Endometrial microvascular endothelial cells (primary cell): ENCODE data around the gene SH2D6. TPM values are rescaled to one million over a fixed set of nuclear protein-coding genes. Genes with fewer than 3 reads are reported as not detected.
"Not testable (repeated sequence)": the region's sequence is repeated elsewhere in the genome, so short reads cannot be mapped to it uniquely, and the experiment has no call there.

ENCODE experiments used
- in situ Hi-C: cut with HindIII; loops from 2 replicates; pipeline ENCODE4 v1.10.0; 2017; ENCODE audit warnings: low sequenced_read_pairs, low pct_unique_long_range_greater_than_20kb; ENCODE audit errors: inconsistent ontology term
- total RNA-seq: library from RNA; depleted of rRNA; stranded (reverse); fragments of >200 nt; gene quantifications from one replicate; pipeline ENCODE4 v1.2.3, GENCODE V29; 2015; ENCODE audit errors: inconsistent ontology term

Gene SH2D6
- total RNA-seq, result not detected

DNA sequence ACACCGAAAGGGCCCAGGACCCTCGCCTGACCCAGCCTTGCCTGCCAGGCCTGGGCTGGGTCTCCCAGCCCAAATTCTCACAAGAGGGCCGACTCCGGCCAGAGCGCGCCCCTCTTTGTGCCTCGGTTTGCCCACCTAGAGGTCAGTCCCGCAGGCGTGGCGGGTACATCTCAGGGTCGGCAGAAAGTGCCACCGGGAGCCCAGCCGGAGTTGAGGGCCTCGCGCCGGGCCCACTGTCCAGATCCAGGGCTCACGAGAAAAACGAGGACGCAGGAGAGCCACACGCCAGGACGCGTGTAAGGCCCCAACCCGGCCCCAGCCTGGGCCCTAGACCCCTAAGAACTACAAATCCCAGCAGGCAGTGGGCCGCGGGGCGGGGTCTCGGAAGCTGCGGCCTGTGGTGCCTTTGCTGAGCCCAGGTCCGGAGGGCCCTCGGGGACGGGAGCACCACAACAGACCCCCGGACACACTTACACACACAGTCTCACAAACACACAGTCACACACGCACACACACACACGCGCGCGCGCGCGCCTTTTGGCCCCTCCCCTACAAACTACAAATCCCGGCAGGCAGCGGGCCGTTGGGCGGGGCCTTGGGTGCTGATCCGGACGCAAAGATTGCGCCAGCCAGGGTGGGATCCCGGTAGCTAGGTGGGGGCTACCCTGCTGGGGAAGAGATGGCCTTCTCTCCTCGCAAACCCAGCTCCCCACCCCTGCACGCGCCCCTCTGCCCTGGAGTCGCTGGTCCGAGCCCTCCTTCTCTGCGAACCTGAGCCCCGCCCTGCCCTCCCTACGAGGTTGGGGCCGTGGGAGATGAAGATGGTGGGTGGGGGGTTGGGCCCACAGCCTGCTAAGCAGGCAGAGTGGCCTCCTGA is at the start of gene SH2D6:
TSS of gene SH2D6 (plus strand) at position 583 of the 877 bp plus-strand sequence. CDS start 10,752 bp downstream, outside the sequence.
- in situ Hi-C loops, result loop anchor here (25.0 kb wide), 1 partner anchor 119 kb away; the partner anchor contains the start of gene MAT2A

DNA sequence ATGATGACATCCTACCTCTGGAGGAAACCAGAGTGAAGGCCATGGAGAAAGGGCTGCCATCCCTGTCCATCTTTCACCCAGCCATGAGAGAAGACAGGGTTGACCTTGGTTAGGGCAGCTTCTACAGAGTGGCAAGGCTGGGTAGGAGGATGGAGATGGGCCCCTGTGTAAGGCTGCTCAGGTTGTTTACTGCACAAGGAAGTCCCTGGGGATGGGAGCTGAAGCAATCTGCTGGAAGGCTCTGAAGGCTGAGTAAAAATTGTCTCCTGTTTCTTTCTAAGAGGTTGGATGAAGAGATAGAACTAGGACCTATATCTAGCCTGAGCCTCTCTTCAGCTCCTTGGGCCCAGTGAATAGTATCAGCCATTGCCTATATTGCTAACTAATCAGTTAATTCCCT is 49.6 kb upstream of the SH2D6 start:
- in situ Hi-C loops, result no loop called here

DNA sequence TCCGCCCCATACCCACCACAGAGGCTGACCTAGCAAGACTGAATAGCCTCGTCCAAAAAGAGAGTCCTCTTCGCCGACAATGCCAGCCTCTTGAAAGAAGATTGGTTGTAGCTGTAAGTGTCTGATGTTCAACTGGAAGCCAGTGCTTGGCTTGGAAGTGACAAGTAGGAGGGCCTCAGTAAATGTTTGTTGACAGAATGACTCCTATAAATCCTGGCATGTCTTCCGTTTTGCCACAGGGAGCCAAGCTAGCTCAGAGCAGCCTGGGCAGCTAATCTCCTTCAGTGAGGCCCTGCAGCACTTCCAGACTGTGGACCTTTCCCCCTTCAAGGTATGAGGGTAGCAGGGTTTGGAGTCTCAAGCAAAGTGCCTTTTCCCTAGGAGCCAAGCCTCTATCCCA is 49.0 kb upstream of the SH2D6 start:
- in situ Hi-C loops, result no loop called here

DNA sequence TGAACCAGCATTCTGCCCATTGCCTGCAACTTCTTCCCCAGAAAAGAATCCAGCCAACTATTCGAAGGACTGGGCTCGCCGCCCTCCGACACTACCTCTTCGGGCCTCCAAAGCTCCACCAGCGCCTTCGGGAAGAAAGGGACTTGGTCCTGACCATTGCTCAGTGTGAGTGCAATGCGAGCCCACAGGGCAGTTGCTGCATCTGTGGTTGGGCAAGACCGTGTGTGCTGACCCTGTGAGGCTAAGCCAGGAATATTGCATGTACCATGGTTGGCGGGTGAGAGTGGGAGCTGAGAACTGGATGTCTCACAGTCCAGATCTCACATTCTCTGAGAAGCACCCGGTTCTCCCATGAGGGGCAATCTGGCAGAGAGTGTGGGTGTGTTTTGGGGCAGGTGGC is 47.5 kb upstream of the SH2D6 start:
- in situ Hi-C loops, result no loop called here

DNA sequence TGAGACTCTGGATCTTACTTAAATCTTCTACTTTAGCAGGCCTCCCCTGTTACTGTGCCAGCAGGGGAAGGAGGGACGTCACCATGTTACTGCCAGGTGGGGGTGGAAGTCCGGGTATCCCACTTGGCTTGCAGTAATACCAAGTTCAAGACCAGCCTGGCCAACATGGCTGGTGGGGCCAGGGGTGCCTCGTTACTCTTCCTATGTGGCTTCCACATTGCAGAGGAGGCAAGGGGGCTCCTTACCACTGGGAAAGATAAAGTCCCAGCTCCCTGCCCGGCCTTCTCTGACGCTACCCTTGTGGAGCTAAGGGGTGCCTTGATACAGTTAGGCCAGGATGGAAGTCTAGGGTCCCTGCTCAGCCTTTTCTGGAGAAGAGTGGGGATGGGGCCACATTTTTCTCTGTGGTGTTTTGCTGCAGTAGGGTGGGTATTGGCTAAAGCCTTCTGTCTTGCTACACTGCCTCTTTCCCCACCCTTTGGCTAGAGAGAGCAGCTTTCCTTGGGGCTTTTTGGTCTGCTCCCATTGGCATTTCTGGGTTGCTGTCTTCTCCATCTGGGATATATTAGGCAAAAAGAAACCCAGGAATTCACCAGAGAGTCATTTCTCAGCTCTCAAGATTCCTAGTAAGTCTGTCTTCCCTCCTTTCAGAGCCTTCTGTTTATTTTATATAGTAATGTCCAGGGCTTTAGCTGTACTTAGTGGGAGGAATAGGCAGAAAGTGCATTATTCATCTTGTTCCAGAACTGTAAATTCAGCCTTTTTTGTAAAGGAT is 42.0 kb upstream of the SH2D6 start:
- in situ Hi-C loops, result no loop called here

DNA sequence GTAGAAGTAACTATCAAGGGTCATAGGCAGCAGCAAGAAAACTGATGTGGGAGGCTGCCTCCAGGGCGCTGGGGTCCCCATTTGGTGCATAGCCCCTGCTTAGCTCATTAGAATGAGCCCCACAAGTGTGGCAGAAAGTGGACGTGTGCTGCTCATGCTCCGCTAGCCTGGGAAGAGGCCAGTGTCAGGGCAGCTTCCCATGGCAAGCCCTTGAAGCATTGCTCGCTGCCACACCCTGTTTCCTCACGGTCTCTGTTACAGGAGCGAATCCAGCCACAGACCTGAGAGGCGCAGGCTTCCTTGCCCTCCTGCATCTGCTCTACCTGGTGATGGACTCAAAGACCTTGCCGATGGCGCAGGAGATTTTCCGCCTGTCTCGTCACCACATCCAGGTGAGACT is 41.4 kb upstream of the SH2D6 start:
- in situ Hi-C loops, result no loop called here

DNA sequence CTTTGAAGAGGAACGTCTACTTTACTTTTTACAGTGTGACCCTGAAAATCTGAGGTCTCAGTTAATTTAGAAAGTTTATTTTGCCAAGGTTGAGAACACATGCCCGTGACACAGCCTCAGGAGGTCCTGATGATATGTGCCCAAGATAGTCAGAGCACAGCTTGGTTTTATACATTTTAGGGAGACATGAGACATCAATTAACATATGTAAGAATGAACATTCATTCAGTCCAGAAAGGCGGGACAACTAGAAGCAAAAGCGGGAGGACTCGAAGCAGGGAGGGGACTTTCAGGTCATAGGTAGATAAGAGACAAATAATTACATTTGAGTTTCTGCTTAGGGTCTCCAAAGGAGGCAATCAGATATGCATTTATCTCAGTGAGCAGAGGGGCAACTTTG is 40.3 kb upstream of the SH2D6 start:
- in situ Hi-C loops, result no loop called here

DNA sequence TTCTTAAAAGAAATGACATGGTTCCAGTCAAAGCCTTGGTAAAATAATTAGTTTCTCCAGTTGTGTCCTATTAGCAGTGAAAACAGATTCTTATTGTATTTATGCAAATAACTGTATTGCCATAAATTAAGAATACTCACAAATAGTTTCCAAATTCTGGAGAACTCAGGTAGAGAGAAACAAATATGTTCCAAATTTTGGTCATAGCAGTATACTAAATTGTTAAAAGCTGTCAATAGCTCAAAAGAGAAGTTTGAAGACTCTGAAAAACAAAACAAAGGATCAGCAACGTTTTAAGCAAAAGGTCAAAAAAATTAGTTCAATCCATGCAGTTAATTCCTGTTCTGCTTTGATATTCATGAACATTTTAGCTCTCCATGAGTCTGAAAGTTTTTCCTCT is 38.5 kb upstream of the SH2D6 start:
- in situ Hi-C loops, result no loop called here

DNA sequence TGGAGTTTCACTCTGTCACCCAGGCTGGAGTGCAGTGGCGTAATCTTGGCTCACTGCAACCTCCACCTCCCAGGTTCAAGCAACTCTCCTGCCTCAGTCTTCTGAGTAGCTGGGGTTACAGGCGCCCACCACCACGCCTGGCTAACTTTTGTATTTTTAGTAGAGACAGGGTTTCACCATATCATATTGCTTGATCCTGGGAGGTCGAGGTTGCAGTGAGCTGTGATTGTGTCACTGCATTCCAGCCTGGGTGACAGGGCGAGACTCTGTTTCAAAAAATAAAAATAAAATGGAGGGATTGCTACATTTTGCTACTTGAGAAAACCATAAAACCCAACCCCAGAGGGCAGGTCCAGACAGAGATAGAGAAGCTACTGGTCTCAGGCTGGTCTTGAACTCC is 35.4 kb upstream of the SH2D6 start:
- in situ Hi-C loops, result not testable (repeated sequence)

DNA sequence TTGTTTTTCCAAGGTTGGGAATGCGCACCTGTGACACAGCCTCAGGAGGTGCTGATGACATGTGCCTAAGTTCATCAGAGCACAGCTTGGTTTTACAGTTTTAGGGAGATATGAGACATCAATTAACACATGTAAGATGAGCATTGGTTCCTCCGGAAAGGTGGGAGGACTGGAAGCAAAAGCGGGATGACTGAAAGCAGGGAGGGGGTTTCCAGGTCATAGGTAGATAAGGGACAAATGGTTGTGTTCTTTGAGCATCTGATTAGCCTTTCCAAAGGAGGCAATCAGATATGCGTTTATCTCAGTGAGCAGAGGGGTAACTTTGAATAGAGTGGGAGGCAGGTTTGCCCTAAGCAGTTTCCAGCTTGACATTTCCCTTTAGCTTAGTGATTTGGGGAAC is 34.7 kb upstream of the SH2D6 start:
- in situ Hi-C loops, result no loop called here

DNA sequence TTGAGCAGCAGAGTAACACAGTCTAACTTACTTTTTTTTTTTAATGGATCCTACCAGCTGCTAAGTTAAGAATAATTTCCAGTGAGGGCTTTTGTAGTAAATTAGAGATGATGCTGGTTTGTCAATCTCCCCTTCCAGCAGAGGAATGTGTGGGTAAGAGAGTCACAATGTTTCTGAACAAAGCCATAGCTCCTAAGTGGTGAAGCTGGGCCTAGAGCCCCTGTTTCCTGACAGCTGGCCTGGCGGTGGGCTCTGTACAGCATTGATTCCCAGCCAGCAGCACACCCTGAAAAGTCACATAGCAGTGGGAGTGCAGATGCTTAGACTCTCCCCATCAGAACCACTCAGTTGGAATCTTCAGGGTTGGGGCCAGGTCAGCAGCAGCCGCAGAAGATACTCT is 32.8 kb upstream of the SH2D6 start:
- in situ Hi-C loops, result no loop called here

DNA sequence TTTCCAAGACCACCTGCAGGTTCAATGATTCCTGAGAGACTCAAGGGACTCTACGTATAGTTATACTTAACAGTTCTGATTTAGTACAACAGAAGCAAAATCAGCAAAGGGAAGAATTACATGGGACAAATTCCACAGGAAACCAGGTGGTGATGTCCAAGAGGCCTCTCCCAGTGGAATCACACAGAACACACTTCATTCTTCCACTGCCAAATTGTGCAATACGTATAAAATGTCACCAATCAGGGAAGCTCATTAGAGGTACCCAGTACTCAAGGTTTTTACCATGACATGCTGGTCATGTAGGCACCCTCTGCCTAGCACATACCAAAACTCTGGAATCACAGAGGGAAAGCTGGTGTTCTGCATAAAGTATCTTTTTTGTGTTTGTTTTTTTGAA is 30.8 kb upstream of the SH2D6 start:
- in situ Hi-C loops, result no loop called here

DNA sequence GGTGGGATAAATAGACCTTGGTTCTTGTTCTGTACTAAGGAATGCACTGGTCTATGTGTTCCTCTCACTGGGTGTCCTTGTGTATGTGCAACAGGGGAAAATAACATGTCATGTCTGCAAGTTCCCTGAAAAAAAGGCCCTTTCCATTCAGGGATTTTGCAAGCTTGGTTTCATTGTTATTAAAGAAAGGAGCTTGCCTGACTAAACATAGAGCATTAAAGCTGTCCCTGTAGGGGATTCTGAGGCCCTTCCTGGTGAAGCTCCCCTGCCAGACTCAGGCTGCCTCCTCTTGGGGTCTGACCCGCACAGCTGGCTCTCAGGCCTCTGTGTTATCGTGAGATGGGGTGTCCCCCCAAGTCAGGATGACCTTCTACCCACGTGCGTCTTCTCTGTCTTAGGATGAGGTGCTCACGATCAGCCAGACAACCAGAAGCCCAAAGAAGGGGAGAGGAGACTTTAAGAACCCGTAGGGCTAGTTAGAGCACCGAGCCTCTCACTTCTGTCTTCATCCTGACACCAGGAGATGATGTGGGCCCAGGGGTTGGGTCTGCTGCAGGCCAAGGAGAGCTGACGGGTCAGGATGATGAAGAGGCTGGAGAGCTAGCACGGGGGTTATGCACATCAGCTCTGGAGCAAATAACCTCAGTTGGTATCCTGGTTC is 29.5 kb upstream of the SH2D6 start:
- in situ Hi-C loops, result no loop called here

DNA sequence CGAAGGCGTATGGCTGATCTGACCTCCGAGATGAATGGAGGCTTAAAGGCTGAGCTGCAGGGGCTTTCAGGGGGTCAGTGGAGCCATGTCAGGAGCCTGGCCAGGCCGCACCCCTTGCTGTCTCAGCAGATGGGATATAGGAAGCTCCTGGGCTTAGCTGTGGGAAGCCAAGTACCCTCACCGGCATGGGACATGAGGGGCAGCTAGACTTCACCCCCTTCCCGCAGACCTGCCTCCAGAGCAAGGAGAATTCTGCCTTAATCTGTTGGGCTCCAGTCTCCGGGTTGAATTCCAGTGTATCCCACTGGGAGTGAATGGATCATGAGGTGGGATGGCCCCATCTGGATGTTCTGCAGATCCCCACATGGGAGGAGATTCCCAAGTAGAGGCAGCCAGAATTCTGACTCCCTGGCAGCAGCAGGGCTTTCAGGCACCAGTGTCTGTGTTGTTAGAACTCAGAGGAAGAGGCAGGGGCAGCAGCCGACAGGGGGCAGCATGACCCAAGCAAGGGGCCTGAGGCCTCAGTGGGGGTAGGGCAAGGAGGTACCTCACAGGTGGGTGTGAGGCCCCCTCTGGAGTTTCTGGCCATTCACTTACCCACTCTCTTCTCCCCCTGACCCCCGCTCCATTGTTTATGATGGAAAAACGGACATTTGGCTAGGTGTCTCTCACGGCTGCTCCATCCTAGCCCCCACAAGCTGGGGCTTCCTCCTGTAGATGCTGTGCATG is 27.4 kb upstream of the SH2D6 start:
- in situ Hi-C loops, result no loop called here

DNA sequence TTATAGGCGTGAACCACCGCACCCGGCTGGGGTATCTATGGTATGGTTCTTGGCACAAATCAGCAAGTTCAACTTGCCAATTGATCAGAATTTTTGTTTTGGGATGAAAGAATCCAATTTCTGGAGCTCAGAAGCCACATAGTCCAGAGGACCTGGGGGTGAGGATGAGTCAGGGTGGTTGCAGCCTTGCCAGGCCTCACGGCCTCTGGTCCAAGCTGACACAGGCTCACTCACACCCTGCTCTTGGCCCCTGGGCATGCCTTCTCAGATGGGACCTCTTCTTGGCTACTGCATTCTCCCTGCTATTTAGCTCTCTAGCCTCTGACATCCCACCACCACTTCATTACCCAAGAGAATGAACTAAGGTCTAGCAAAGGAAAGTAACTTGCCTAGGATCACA is 24.7 kb upstream of the SH2D6 start:
- in situ Hi-C loops, result no loop called here

DNA sequence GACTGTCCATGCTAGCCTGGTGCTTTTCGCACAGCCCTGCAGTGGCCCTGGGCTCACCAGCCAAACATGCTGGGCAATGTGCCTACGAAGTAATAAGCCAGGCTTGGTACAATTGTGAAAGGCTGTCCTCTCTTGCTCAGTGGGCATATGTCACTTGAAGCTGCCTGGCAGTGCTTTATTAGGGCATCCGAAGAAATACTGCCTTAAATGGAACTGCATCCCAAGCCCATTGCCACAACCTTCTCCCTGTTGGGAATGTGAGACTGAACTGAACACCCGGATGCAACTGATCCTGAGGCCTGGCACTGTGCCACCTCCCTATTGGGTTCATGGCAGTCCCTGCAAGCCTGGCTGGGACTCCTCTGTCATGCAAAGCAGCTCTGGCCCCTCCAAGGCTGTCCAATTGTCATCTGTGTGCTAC is 24.2 kb upstream of the SH2D6 start:
- in situ Hi-C loops, result no loop called here

DNA sequence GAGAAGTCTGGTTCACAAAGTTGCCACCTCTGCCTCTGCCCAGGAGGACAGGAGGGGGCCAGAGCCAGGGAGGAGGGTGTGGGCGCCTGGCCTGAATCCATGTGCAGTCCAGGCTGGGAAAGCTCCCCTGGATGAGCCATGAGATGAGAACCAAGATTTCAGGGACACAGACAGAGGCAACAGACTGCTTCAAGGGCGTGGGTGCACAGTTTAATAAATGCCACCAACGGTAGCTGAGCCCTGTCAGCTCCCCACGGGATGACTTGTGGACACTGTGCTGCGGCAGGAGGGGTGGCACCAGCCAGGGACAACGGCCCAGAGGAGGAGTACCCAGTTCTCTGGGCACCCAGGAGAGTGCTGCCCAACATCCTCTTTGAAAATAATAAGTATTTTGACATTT is 23.5 kb upstream of the SH2D6 start:
- in situ Hi-C loops, result no loop called here

DNA sequence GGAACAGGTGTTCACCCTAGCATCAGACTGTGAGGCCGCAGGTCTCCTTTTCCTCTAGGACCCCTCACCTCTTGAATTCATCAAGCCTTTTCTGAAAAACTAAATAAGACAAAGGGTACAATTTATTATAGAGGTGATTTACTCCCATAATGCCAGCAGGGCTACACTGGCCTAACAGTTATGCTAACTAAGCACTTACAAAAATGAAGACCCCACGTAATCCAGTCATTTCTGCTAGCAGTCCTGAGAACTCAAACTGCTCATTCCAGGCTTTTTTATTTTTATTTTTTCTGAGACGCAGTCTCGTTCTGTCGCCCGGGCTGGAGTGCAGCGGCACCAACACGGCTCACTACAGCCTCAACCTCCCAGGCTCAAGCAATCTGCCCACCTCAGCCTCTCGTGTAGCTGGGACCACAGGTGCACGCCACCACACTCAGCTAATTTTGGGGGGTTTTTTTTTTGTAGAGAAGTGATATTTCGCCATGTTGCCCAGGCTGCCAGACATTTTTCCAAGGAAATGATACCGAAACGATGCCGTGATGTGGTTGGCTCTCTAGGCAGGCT is 22.5 kb upstream of the SH2D6 start:
- in situ Hi-C loops, result no loop called here
